Mesendoderm (in vitro differentiated cells): ENCODE results near the gene SLC35F3.

Source experiments
- DNase-seq: peaks from one replicate; pipeline ENCODE4 v3.0.0; 2013
- H2AK5ac ChIP-seq: 2 replicates; pipeline ENCODE4 v1.6.1; 2013; ENCODE audit warnings: low read length, inconsistent platforms
- H2BK120ac ChIP-seq: 2 replicates; pipeline ENCODE4 v1.6.1; 2013; ENCODE audit warnings: low read depth, mild to moderate bottlenecking, low read length, moderate library complexity, mixed read lengths
- H2BK15ac ChIP-seq: replicated peaks from 2 replicates; pipeline ENCODE4 v1.6.1; 2013; ENCODE audit warnings: low read depth, mild to moderate bottlenecking, moderate library complexity
- H2BK5ac ChIP-seq: 2 replicates; pipeline ENCODE4 v1.6.1; 2013; ENCODE audit warnings: low read length, inconsistent platforms
- H3K18ac ChIP-seq: 2 replicates; pipeline ENCODE4 v1.6.1; 2013; ENCODE audit warnings: mild to moderate bottlenecking, low read length, mixed read lengths
- H3K23ac ChIP-seq: one replicate; pipeline ENCODE4 v1.6.1; 2013; ENCODE audit warnings: low read length
- H3K27ac ChIP-seq: 2 replicates; pipeline ENCODE4 v1.5.1; 2013; ENCODE audit warnings: low read depth, mild to moderate bottlenecking, inconsistent platforms, low read length, moderate library complexity
- H3K27me3 ChIP-seq: 2 replicates; pipeline ENCODE4 v1.6.1; 2013; ENCODE audit warnings: low read length, control low read depth, mild to moderate bottlenecking, inconsistent platforms; ENCODE audit not compliant: insufficient read depth, poor library complexity
- H3K36me3 ChIP-seq: 2 replicates; pipeline ENCODE4 v1.6.1; 2013; ENCODE audit warnings: low read length, inconsistent platforms; ENCODE audit not compliant: control insufficient read depth, insufficient read depth
- H3K4ac ChIP-seq: one replicate; pipeline ENCODE4 v1.6.1; 2013; ENCODE audit warnings: low read depth, mild to moderate bottlenecking, low read length, moderate library complexity
- H3K4me1 ChIP-seq: 2 replicates; pipeline ENCODE4 v1.6.1; 2013; ENCODE audit warnings: low read depth, low read length, inconsistent platforms; ENCODE audit not compliant: control insufficient read depth
- H3K4me2 ChIP-seq: 2 replicates; pipeline ENCODE4 v1.6.1; 2013; ENCODE audit warnings: low read length
- H3K4me3 ChIP-seq: 2 replicates; pipeline ENCODE4 v1.5.1; 2013; ENCODE audit warnings: mild to moderate bottlenecking, low read length
- H3K56ac ChIP-seq: one replicate; pipeline ENCODE4 v1.6.1; 2013; ENCODE audit warnings: low read length
- H3K79me1 ChIP-seq: 2 replicates; pipeline ENCODE4 v1.6.1; 2013; ENCODE audit warnings: low read length, inconsistent platforms
- H3K79me2 ChIP-seq: 2 replicates; pipeline ENCODE4 v1.6.1; 2013; ENCODE audit warnings: mild to moderate bottlenecking, low read length; ENCODE audit not compliant: control insufficient read depth, insufficient read depth
- H3K9ac ChIP-seq: 2 replicates; pipeline ENCODE4 v1.6.1; 2013; ENCODE audit warnings: low read length, inconsistent platforms
- H4K5ac ChIP-seq: one replicate; pipeline ENCODE4 v1.6.1; 2013; ENCODE audit warnings: low read length
- H4K8ac ChIP-seq: one replicate; pipeline ENCODE4 v1.6.1; 2013; ENCODE audit warnings: low read depth, mild to moderate bottlenecking, control low read depth, low read length, moderate library complexity
- WGBS: extraction: QIAGEN DNeasy Blood & Tissue Kit; methylation state at CpG from one replicate; pipeline ENCODE4 v1.1.7; 2013; ENCODE audit warnings: low lambda C conversion rate, missing lambda C conversion rate; ENCODE audit not compliant: insufficient coverage; ENCODE audit errors: extremely low coverage; 5-methylcytosine and 5-hydroxymethylcytosine counted together

SLC35F3 gene

GRCh38 chr1:234286206-234286605, 381.7 kb downstream of the SLC35F3 start:
- H3K36me3 ChIP-seq = no peaks in the 10 kb centered on the region
- H4K5ac ChIP-seq = no peak overlapping the region
- WGBS = no CpG with 5 or more reads among the region's 4 CpGs

DNA sequence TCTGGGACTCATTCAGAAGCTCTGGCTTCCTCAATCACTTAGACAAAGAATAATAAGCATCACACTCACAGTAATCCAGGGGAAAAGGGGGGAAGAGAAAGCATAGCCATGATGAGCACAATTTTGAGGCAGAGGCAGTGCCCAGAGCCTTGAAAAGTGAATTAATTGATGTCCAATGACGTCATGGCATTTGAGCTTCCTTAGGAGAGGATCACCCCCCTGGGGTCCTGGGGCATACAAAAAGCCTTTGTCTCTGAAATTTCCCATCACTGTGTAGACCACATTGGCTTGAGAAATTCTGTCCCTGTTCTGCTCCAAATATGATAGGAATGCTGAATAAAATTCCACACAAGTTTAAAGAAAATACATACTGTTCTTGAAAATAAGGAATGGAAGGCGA, 384.5 kb downstream of the SLC35F3 start:
- no peak overlapping the region for H3K4me2 ChIP-seq
- H3K79me1 ChIP-seq = no peaks in the 10 kb centered on the region

More at GRCh38 chr1:234286206-234286605, 381.7 kb downstream of the SLC35F3 start:
- Histone ChIP-seq H3K23ac (no peak overlapping the region), H3K27me3 (no peaks in the 10 kb centered on the region), H2BK120ac (no peak overlapping the region), H3K9ac (no peak overlapping the region), H3K79me2 (no peaks in the 10 kb centered on the region), H2BK15ac (no peak overlapping the region), H4K8ac (no peak overlapping the region), H3K27ac (no peak overlapping the region), H2BK5ac (no peak overlapping the region), H3K56ac (no peak overlapping the region), H3K79me1 (no peaks in the 10 kb centered on the region), H3K4me2 (no peak overlapping the region), H3K4ac (no peak overlapping the region), H2AK5ac (no peak overlapping the region), H3K18ac (no peak overlapping the region), H3K4me1 (peaks cover 3% of the 10 kb centered on the region), H3K4me3 (no peak overlapping the region)
- DNase-seq = no peak

DNA sequence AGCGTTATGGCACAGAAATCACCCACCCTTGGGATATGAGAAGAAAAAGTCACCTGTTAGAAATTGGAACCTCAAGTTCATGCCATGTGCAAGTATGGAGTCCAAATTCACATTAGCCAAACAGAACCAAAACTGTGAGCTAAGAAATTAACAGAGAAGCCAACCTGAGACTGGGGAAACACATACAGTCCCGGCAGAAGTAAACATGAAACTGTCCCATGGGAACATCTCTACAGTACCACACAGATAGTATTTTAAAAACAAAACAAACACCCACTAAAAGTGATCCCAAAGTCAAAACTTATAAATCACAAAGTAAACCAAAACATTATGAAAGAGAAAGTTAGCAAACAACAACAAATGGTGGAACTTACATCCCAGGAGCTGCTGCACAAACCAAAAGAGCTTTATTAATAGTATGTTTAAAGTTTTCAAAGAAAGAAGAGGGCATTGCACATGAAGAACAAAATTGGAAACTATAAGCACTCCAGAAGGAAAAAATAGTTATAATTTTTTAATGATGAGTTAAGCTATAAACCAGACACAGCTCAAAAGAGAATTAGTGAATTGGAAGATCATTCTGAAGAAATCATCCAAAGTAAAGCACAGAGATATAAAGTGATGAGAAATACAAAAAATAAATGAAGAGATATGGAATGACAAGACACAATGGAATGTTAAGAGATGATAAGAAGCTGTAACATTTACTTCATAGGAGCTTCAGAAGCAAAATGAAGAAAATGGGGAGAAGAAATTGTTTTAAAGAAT, 385.2 kb downstream of the SLC35F3 start:
- H3K56ac ChIP-seq = no peak overlapping the region
- no peak overlapping the region for H2AK5ac ChIP-seq
- no peak overlapping the region for H3K4ac ChIP-seq
- DNase-seq = no peak
- no peak overlapping the region for H2BK120ac ChIP-seq
- H2BK15ac ChIP-seq = no peak overlapping the region
- H2BK5ac ChIP-seq = no peak overlapping the region
- H3K27ac ChIP-seq = no peak overlapping the region
- no peak overlapping the region for H3K23ac ChIP-seq
- H3K9ac ChIP-seq = no peak overlapping the region
- no peak overlapping the region for H4K5ac ChIP-seq
- H3K27me3 ChIP-seq = no peaks in the 10 kb centered on the region
- no peak overlapping the region for H4K8ac ChIP-seq
- H3K4me3 ChIP-seq = no peak overlapping the region
- H3K36me3 ChIP-seq = no peaks in the 10 kb centered on the region
- no peaks in the 10 kb centered on the region for H3K79me2 ChIP-seq
- H3K4me2 ChIP-seq = no peak overlapping the region
- H3K79me1 ChIP-seq = no peaks in the 10 kb centered on the region
- WGBS = no CpG with 5 or more reads among the region's 2 CpGs
- H3K18ac ChIP-seq = no peak overlapping the region
- no peaks in the 10 kb centered on the region for H3K4me1 ChIP-seq

More for the DNA sequence above, 384.5 kb downstream of the SLC35F3 start:
- Histone ChIP-seq H3K4ac (no peak overlapping the region), H2AK5ac (no peak overlapping the region), H3K56ac (no peak overlapping the region), H4K8ac (no peak overlapping the region), H2BK5ac (no peak overlapping the region), H3K18ac (no peak overlapping the region), H2BK15ac (no peak overlapping the region), H3K79me2 (no peaks in the 10 kb centered on the region), H3K4me3 (no peak overlapping the region), H2BK120ac (no peak overlapping the region), H3K27me3 (no peaks in the 10 kb centered on the region), H4K5ac (no peak overlapping the region), H3K4me1 (no peaks in the 10 kb centered on the region), H3K27ac (no peak overlapping the region), H3K23ac (no peak overlapping the region), H3K9ac (no peak overlapping the region), H3K36me3 (no peaks in the 10 kb centered on the region)
- DNase-seq = no peak
- no CpG with 5 or more reads among the region's 2 CpGs for WGBS

- H2AK5ac ChIP-seq = no peak overlapping the region
- no peak overlapping the region for H3K56ac ChIP-seq
- no peak overlapping the region for H3K27ac ChIP-seq
- no peak overlapping the region for H3K9ac ChIP-seq
- no peaks in the 10 kb centered on the region for H3K36me3 ChIP-seq
- no peak overlapping the region for H4K8ac ChIP-seq
- no CpG with 5 or more reads among the region's 4 CpGs for WGBS
- no peak for DNase-seq
- H3K79me1 ChIP-seq = no peaks in the 10 kb centered on the region
- H2BK5ac ChIP-seq = no peak overlapping the region
- no peaks in the 10 kb centered on the region for H3K79me2 ChIP-seq
- H3K4me2 ChIP-seq = no peak overlapping the region
- no peak overlapping the region for H3K23ac ChIP-seq
- no peak overlapping the region for H3K18ac ChIP-seq
- H3K4me3 ChIP-seq = no peak overlapping the region
- no peak overlapping the region for H2BK120ac ChIP-seq
- H4K5ac ChIP-seq = no peak overlapping the region
- no peak overlapping the region for H3K4ac ChIP-seq
- H3K27me3 ChIP-seq = no peaks in the 10 kb centered on the region
- no peak overlapping the region for H2BK15ac ChIP-seq
- H3K4me1 ChIP-seq = no peaks in the 10 kb centered on the region
Observed at GRCh38 chr1:234292011-234292410, 387.5 kb downstream of the SLC35F3 start.

DNA sequence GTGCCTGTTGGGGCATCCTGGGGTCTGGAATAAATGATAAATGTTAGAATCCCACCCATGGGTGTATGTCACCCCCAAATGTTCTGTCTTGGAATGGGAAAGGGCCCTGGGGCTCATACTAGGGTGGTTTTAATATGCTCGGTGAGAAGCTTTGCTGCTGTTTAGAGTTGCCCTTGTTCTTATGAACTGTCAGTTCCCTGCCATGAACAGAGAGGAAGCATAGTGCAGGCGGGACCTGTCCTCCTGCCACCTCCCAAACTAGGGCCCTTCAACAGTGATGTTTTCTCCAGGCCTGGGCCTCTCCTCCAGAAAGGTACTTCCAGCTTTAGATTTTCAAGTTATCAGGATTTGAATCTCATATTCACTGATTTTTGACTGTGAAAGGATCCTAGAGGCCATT, 388.1 kb downstream of the SLC35F3 start:
- Histone ChIP-seq H3K4me2 (no peak overlapping the region), H3K56ac (no peak overlapping the region), H3K79me2 (no peaks in the 10 kb centered on the region), H3K4me3 (no peak overlapping the region), H4K5ac (no peak overlapping the region), H3K27ac (no peak overlapping the region), H3K4me1 (no peaks in the 10 kb centered on the region), H3K4ac (no peak overlapping the region), H3K79me1 (no peaks in the 10 kb centered on the region), H3K27me3 (no peaks in the 10 kb centered on the region), H4K8ac (no peak overlapping the region), H2BK15ac (no peak overlapping the region), H3K9ac (no peak overlapping the region), H2BK120ac (no peak overlapping the region), H3K18ac (no peak overlapping the region), H3K36me3 (no peaks in the 10 kb centered on the region), H3K23ac (no peak overlapping the region), H2BK5ac (no peak overlapping the region), H2AK5ac (no peak overlapping the region)
- DNase-seq = no peak
- no CpG with 5 or more reads among the region's 2 CpGs for WGBS
